CD4-positive, alpha-beta T cell treated with Interleukin-6 for 4 hours (primary cell): Measurements from ENCODE around the gene SEZ6L.
"Not testable (repeated sequence)": the region's sequence is repeated elsewhere in the genome, so short reads cannot be mapped to it uniquely, and the experiment has no call there.

Experiments
- DNase-seq: peaks from one replicate; pipeline ENCODE4 v3.0.0-alpha.2; 2020; ENCODE audit warnings: mixed read lengths

The SEZ6L gene

DNA sequence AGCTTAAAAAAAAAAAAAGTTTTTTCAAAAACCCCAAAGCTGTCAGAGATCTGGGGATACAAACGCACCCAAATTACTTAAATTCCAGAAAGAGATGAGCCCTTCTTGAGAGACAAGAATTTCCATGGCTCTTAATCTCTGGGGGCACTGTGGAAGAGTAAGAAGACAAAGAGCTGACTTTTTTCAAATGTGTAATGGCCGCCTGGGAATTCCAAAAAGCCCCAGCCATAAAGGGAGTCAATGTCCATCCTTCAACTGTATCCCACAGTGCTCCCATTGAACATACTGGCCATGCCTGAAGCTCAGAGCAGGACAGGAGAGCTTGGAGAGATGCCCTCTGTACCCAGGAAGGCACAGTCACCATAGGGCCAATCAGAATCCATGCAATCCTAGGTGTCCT is 222.4 kb downstream of the SEZ6L start:
- no peak for DNase-seq

- no peak for DNase-seq
Observed at GRCh38 chr22:26393929-26394328, 224.7 kb downstream of the SEZ6L start.

- DNase-seq, result no peak
Observed at GRCh38 chr22:26394777-26395176, 225.5 kb downstream of the SEZ6L start.

GRCh38 chr22:26395926-26396325 is 226.7 kb downstream of the SEZ6L start:
- no peak for DNase-seq

DNA sequence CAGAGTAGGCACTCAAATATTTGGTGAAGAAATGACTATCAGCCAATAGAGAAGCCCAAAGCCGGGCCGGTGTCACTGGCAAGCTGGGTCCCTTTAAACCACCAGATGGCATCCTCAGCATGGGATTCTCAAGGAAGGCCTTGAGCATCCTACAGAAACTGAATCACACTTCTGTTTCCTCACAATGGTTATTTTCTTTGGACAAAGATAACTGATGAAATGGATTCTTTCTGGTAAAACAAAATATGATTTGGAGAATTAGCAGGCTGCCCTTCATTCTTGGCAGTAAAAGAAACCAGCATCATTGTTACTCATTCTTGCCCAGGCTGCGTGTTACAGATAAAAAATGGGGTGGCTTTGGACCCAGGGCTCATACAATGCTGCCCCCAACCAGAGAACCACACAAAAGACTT is 229.5 kb downstream of the SEZ6L start:
- DNase-seq, result peak; percentile 67

DNA sequence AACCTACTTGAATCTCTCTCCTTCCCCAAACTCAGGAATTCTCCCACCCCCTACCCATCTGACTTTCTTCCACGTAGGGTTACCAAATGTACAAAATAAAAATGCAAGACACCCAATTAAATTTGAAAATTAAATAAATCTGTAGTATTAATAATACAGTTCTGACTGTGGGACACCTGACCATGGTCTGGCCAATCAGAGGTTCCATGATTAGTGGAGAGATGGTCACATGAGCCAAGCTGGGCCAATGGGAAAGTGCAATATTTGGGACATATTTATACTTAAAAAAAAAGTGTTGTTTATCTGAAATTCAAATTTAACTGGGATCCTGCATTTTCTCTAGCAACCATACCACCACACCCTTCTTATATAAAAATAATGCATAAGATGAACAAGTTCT is 230.0 kb downstream of the SEZ6L start:
- no peak for DNase-seq

DNA sequence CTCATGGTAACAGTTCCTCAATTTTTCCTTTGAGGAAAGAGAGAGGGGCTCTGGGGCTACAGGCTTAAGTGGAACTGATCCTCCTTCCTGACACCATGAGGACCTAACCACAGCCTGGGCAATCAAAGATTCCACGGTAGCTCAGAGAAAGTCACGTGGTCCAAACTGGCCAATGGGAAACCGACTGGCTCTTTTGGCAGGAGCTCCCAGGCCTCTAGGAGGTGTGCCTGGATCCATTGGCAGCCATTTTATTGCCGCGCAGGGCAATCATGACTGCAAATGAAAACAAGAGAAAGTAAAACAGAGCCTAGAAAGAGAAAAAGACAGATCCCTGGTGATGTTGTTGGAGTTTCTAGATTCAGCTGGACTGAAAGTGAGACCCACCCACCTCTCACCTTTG is 232.5 kb downstream of the SEZ6L start:
- DNase-seq, result no peak

GRCh38 chr22:26404851-26405421 is 235.7 kb downstream of the SEZ6L start:
- DNase-seq, result no peak

GRCh38 chr22:26406118-26406517 is 236.9 kb downstream of the SEZ6L start:
- DNase-seq, result no peak

GRCh38 chr22:26408562-26409220 is 239.4 kb downstream of the SEZ6L start:
- DNase-seq, result not testable (repeated sequence)

GRCh38 chr22:26409719-26410335 is 240.6 kb downstream of the SEZ6L start:
- no peak for DNase-seq

DNA sequence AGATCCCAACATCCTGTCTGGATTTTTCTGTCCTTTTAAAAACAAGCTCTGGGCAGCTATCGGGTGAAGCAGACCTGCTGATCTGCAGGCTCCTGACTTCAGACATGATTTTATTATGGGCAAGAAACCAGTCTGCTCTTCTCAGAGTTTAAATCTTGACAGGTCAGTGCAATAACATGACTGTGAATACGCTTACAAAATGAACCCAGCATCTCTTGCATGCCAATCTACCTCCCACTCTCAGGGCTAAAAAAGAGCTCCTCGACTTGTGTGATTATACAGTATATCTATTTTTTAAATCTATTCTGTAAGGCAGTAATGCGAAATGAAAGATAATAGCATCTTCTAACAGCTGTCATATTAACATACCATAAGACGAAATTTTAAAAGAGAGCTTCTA is 241.1 kb downstream of the SEZ6L start:
- DNase-seq, result no peak

GRCh38 chr22:26414347-26414746 is 245.1 kb downstream of the SEZ6L start:
- DNase-seq, result no peak

GRCh38 chr22:26416256-26416655 is 247.0 kb downstream of the SEZ6L start:
- no peak for DNase-seq

DNA sequence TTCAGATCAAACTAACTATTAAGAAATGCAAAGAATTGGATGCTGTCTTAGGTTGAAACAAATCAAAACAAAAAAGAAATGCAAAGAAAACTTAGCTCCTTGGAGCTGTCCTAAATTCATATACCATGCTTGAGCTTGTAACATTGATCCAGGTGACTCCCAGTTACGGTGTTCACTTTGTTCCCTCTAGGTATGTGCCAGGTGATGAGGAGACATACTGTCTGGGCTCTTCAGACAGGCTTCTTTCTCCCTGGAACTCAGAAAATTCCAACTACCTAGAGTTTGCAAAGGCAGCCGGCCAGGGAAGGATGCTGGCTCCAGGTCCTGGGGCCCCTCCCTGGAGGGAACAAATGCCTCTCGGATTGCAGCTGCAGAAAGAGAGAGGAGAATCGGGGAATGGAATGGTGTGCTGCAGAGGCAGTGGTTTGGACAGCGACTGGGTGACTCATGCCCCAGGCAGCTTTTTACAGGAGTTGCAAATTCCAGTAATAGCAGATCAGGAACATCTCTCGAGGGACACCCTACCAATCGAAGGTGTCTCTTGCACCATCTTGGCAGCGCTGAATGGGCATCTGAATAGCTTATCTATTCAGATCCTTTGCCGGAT is 247.5 kb downstream of the SEZ6L start:
- no peak for DNase-seq

- DNase-seq, result no peak
Observed at GRCh38 chr22:26417406-26417805, 248.1 kb downstream of the SEZ6L start.

- no peak for DNase-seq
Observed at GRCh38 chr22:26418620-26419019, 249.4 kb downstream of the SEZ6L start.

DNA sequence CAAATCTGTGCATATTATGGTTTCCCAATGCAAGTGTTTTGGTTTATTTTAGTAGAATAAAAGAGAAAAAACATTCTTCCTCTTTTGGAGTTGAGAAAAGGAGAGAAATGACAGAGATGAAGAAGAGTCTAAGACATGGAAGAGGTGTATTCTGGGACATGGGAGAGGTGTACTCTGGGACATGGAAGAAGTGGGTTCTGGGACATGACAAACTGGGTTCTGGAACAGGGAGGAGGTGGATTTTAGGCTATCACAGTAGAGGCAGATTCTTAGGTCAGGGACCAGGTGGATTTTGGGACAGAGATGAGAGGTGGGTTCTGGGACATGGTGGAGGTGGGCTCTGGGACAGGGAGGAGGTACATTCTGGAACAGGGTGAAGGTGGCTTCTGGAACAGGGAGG is 257.7 kb downstream of the SEZ6L start:
- no peak for DNase-seq

- DNase-seq, result peak; percentile 88
Observed at GRCh38 chr22:26428515-26429457, 259.5 kb downstream of the SEZ6L start, which contains the start of gene ASPHD2. ASPHD2 (plus strand) TSS chr22:26429260; CDS start chr22:26433616, 4,356 bp downstream.

- DNase-seq, result peak; percentile 43
Observed at GRCh38 chr22:26429458-26430286, 260.4 kb downstream of the SEZ6L start.

GRCh38 chr22:26430600-26430999 is 261.3 kb downstream of the SEZ6L start:
- DNase-seq, result no peak
